Fibroblast of lung (primary cell): ENCODE data around the gene COL10A1. TPM values are rescaled to one million over a fixed set of nuclear protein-coding genes. Genes with fewer than 3 reads are reported as not detected.
A peak's percentile ranks its signal among the peaks of the same experiment; 100 is the strongest.

ENCODE experiments used
- DNase-seq, 2 donors: peaks; one replicate each; pipeline versions ENCODE4 v3.0.0 to v3.0.0-alpha.2; 2010; ENCODE audit warnings: low read depth in 2 of 2
- H2AFZ ChIP-seq: 2 replicates; pipeline ENCODE4 v1.5.1; 2012; ENCODE audit warnings: low read length, control low read depth, inconsistent platforms
- H3K27ac ChIP-seq: 2 replicates; pipeline ENCODE4 v1.5.1; 2011; ENCODE audit warnings: low read length, control low read depth; ENCODE audit not compliant: insufficient read depth
- H3K27me3 ChIP-seq: 2 replicates; pipeline ENCODE4 v1.5.1; 2011; ENCODE audit warnings: mild to moderate bottlenecking, low read length; ENCODE audit not compliant: control insufficient read depth, insufficient read depth
- H3K36me3 ChIP-seq: 2 replicates; pipeline ENCODE4 v1.5.1; 2011; ENCODE audit warnings: low read length; ENCODE audit not compliant: control insufficient read depth, insufficient read depth
- H3K4me1 ChIP-seq: 2 replicates; pipeline ENCODE4 v1.5.1; 2011; ENCODE audit warnings: low read length; ENCODE audit not compliant: control insufficient read depth, insufficient read depth; ENCODE audit errors: extremely low read depth
- H3K4me2 ChIP-seq: 2 replicates; pipeline ENCODE4 v1.5.1; 2011; ENCODE audit warnings: low read length, control low read depth; ENCODE audit not compliant: insufficient read depth; ENCODE audit errors: extremely low read depth
- H3K4me3 ChIP-seq, 4 experiments: fragments of 200-600 bp in 1 of 4; sonication (generic) in 1 of 4; replicated peaks in 1 of 4; 2 replicates each; pipeline ENCODE4 v1.5.1; 2011 to 2016; ENCODE audit warnings: low read length in 4 of 4, low read depth in 3 of 4, mild to moderate bottlenecking in 3 of 4, control low read depth in 2 of 4, inconsistent platforms in 1 of 4, mixed read lengths in 1 of 4; ENCODE audit not compliant: insufficient read depth in 1 of 4; ENCODE audit errors: control extremely low read depth in 1 of 4
- H3K79me2 ChIP-seq: 2 replicates; pipeline ENCODE4 v1.5.1; 2012; ENCODE audit warnings: mild to moderate bottlenecking, low read length, inconsistent platforms; ENCODE audit not compliant: control insufficient read depth, insufficient read depth
- H3K9ac ChIP-seq: 2 replicates; pipeline ENCODE4 v1.5.1; 2011; ENCODE audit warnings: mild to moderate bottlenecking, low read length, control low read depth; ENCODE audit not compliant: insufficient read depth
- H3K9me3 ChIP-seq: 2 replicates; pipeline ENCODE4 v1.5.1; 2012; ENCODE audit warnings: low read depth, low read length; ENCODE audit not compliant: control insufficient read depth, insufficient read depth
- H4K20me1 ChIP-seq: 2 replicates; pipeline ENCODE4 v1.5.1; 2011; ENCODE audit warnings: low read length; ENCODE audit not compliant: control insufficient read depth, insufficient read depth; ENCODE audit errors: extremely low read depth
- EZH2 ChIP-seq: IDR thresholded peaks from 2 replicates; pipeline ENCODE4 v1.5.1; 2012; ENCODE audit warnings: low read length, control low read depth, mild to moderate bottlenecking; ENCODE audit errors: missing control alignments
- polyA plus RNA-seq, 2 donors: library from polyadenylated mRNA; depleted of rRNA in 1 of 2; stranded (reverse) in 1 of 2; unstranded in 1 of 2; fragments of >200 nt; gene quantifications; 2 replicates each; pipeline ENCODE4 v1.2.1, GENCODE V29; 2011 to 2012; ENCODE audit warnings: missing spikeins in 1 of 2
- total RNA-seq: library from RNA; depleted of rRNA; stranded (reverse); fragments of >200 nt; gene quantifications from 2 replicates; pipeline ENCODE4 v1.2.1, GENCODE V29; 2014
- TF ChIP-seq, protein P1 (sequence below), 2 donors: IDR thresholded peaks in 1 of 2; conservative IDR thresholded peaks in 1 of 2; 1 replicate in 1 of 2; 2 replicates in 1 of 2; pipeline ENCODE4 v1.5.1; 2011 to 2012; ENCODE audit warnings: low read length in 2 of 2, control low read depth in 1 of 2, inconsistent platforms in 1 of 2, low read depth in 1 of 2, mild to moderate bottlenecking in 1 of 2

The COL10A1 gene
- total and polyA plus RNA-seq, 2 donors (not counting 1 experiment from before 2014, with no cell fraction given) = 17.3 to 40.1 TPM

- no peak overlapping the region for H3K9ac ChIP-seq
- no peak overlapping the region for H2AFZ ChIP-seq
- no peak overlapping the region for H3K4me2 ChIP-seq
- no peaks in the 10 kb centered on the region for H3K4me1 ChIP-seq
- H3K79me2 ChIP-seq = no peaks in the 10 kb centered on the region
- H3K27ac ChIP-seq = no peak overlapping the region
- no peak for TF ChIP-seq EZH2
- TF ChIP-seq, protein P1, sequence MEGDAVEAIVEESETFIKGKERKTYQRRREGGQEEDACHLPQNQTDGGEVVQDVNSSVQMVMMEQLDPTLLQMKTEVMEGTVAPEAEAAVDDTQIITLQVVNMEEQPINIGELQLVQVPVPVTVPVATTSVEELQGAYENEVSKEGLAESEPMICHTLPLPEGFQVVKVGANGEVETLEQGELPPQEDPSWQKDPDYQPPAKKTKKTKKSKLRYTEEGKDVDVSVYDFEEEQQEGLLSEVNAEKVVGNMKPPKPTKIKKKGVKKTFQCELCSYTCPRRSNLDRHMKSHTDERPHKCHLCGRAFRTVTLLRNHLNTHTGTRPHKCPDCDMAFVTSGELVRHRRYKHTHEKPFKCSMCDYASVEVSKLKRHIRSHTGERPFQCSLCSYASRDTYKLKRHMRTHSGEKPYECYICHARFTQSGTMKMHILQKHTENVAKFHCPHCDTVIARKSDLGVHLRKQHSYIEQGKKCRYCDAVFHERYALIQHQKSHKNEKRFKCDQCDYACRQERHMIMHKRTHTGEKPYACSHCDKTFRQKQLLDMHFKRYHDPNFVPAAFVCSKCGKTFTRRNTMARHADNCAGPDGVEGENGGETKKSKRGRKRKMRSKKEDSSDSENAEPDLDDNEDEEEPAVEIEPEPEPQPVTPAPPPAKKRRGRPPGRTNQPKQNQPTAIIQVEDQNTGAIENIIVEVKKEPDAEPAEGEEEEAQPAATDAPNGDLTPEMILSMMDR (conservative IDR thresholded peaks at IDR 0.05 in 1 of 2, IDR thresholded peaks at IDR 0.05 in 1 of 2; ENCODE audit: low read depth in 1 of 2, low read length in 2 of 2) = no peak
- no peak overlapping the region for H3K4me3 ChIP-seq
- H4K20me1 ChIP-seq = no peaks in the 10 kb centered on the region
- no peaks in the 10 kb centered on the region for H3K27me3 ChIP-seq
- no peaks in the 10 kb centered on the region for H3K36me3 ChIP-seq
- DNase-seq = no peak
- no peaks in the 10 kb centered on the region for H3K9me3 ChIP-seq
These were observed 5.5 kb downstream of the COL10A1 start for GRCh38 chr6:116120430-116120829.

- DNase-seq = peak in 1 of 2 donors; percentile 67
- H3K27me3 ChIP-seq = no peaks in the 10 kb centered on the region
These were observed 7.3 kb downstream of the COL10A1 start for GRCh38 chr6:116118608-116119007.

DNA sequence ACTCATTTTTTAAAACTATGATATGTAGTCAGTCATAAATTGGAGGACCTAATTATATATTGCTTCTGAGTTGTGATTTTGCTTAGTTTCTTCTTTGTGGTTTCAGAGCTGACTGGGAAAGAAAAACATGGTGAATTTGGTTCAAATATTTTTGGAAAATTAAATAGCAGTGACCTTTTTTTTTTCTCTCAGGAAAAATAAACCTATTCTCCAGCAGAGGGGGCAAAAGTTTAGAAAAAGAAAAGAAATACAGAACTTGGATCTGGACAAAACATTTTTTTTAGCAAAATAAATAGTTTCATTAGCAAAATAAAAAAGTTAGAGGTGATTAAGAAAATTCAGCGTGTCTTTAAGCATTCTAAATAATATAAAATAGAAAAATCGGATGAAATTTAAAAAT is 10.2 kb downstream of the COL10A1 start:
- no peak overlapping the region for H3K4me3 ChIP-seq
- peak in 1 of 2 donors; percentile 18 for DNase-seq
- no peaks in the 10 kb centered on the region for H3K79me2 ChIP-seq
- no peaks in the 10 kb centered on the region for H3K36me3 ChIP-seq
- no peak overlapping the region for H2AFZ ChIP-seq
- no peak overlapping the region for H3K27ac ChIP-seq
- H3K27me3 ChIP-seq = no peaks in the 10 kb centered on the region
- no peak for TF ChIP-seq EZH2
- TF ChIP-seq, protein P1 (conservative IDR thresholded peaks at IDR 0.05 in 1 of 2, IDR thresholded peaks at IDR 0.05 in 1 of 2; ENCODE audit: low read depth in 1 of 2, low read length in 2 of 2) = peak in 1 of 2 donors; percentile 46
- H3K9ac ChIP-seq = no peak overlapping the region
- H3K4me1 ChIP-seq = no peaks in the 10 kb centered on the region
- H3K4me2 ChIP-seq = no peak overlapping the region
- no peaks in the 10 kb centered on the region for H3K9me3 ChIP-seq
- no peaks in the 10 kb centered on the region for H4K20me1 ChIP-seq

More at GRCh38 chr6:116118608-116119007, 7.3 kb downstream of the COL10A1 start:
- Histone ChIP-seq H3K4me1 (no peaks in the 10 kb centered on the region), H3K27ac (no peak overlapping the region), H4K20me1 (no peaks in the 10 kb centered on the region), H3K79me2 (no peaks in the 10 kb centered on the region), H2AFZ (no peak overlapping the region), H3K9ac (no peak overlapping the region), H3K36me3 (no peaks in the 10 kb centered on the region), H3K9me3 (no peaks in the 10 kb centered on the region), H3K4me3 (no peak overlapping the region), H3K4me2 (no peak overlapping the region)
- TF ChIP-seq EZH2 = no peak
- TF ChIP-seq, protein P1 (conservative IDR thresholded peaks at IDR 0.05 in 1 of 2, IDR thresholded peaks at IDR 0.05 in 1 of 2; ENCODE audit: low read depth in 1 of 2, low read length in 2 of 2) = no peak
